Measurements from ENCODE around the gene DPH2. TPM values are rescaled to one million over a fixed set of nuclear protein-coding genes. Genes with fewer than 3 reads are reported as not detected.

DPH2 gene
- total RNA-seq, 2 experiments from 2014 or later, result 25.2 to 30.5 TPM

GRCh38 chr1:43956234-43956633 lies 13.6 kb upstream of the DPH2 start:
- ChIA-PET CTCF (interaction anchor here (0.6 to 1.3 kb wide), 4 partner anchors 21 to 402 kb away, joined by 3 to 4 read pairs (median 3); no protein-coding TSS in a partner anchor), POLR2A (interaction anchor here (0.7 kb wide), 1 partner anchor 9 kb away, joined by 14 read pairs; no protein-coding TSS in a partner anchor)
- intact Hi-C loops (cut with DNase I, micrococcal nuclease), result no loop called here

GRCh38 chr1:43957407-43958040 lies 12.3 kb upstream of the DPH2 start:
- POLR2A ChIA-PET, result no interaction called here
- no peak overlapping the region for H3K27ac Mint-ChIP-seq
- no peak overlapping the region for H3K4me3 Mint-ChIP-seq
- H3K4me1 Mint-ChIP-seq, result no peaks in the 10 kb centered on the region
- H3K27me3 Mint-ChIP-seq, result no peaks in the 10 kb centered on the region
- CTCF ChIA-PET, result interaction anchor here (0.7 kb wide), 1 partner anchor 439 kb away, joined by 4 read pairs; no protein-coding TSS in a partner anchor
- intact Hi-C loops (cut with DNase I, micrococcal nuclease), result no loop called here
- no peak for DNase-seq
- H3K36me3 Mint-ChIP-seq (ENCODE audit: low read depth), result peaks cover 10% of the 10 kb centered on the region
- H3K9me3 Mint-ChIP-seq (ENCODE audit: low read depth), result no peaks in the 10 kb centered on the region
- ATAC-seq, result no peak

More at GRCh38 chr1:43956234-43956633, 13.6 kb upstream of the DPH2 start:
- Mint-ChIP-seq H3K27ac (no peak overlapping the region), H3K4me1 (peaks cover 2% of the 10 kb centered on the region), H3K36me3 (ENCODE audit: low read depth) (peaks cover 10% of the 10 kb centered on the region), H3K27me3 (no peaks in the 10 kb centered on the region), H3K9me3 (ENCODE audit: low read depth) (no peaks in the 10 kb centered on the region), H3K4me3 (no peak overlapping the region)
- DNase-seq (no peak), ATAC-seq (no peak)

- intact Hi-C loops (cut with DNase I, micrococcal nuclease), result no loop called here
- Mint-ChIP-seq H3K4me1 (no peaks in the 10 kb centered on the region), H3K36me3 (ENCODE audit: low read depth) (peaks cover 10% of the 10 kb centered on the region), H3K9me3 (ENCODE audit: low read depth) (no peaks in the 10 kb centered on the region), H3K27ac (no peak overlapping the region), H3K4me3 (no peak overlapping the region), H3K27me3 (no peaks in the 10 kb centered on the region)
- no peak for DNase-seq
- CTCF ChIA-PET, result interaction anchor here (0.6 to 0.8 kb wide), 2 partner anchors 47 to 260 kb away, joined by 3 read pairs; no protein-coding TSS in a partner anchor
- ATAC-seq, result no peak
- POLR2A ChIA-PET, result interaction anchor here (0.6 kb wide), 1 partner anchor 96 kb away, joined by 4 read pairs; no protein-coding TSS in a partner anchor
These were observed 11.2 kb upstream of the DPH2 start for GRCh38 chr1:43958351-43959255.

- ATAC-seq (no peak), DNase-seq (no peak)
- Mint-ChIP-seq H3K4me1 (no peaks in the 10 kb centered on the region), H3K27me3 (no peaks in the 10 kb centered on the region), H3K4me3 (no peak overlapping the region), H3K9me3 (ENCODE audit: low read depth) (no peaks in the 10 kb centered on the region), H3K27ac (no peak overlapping the region), H3K36me3 (ENCODE audit: low read depth) (peaks cover 10% of the 10 kb centered on the region)
- intact Hi-C loops (cut with DNase I, micrococcal nuclease), result no loop called here
- ChIA-PET POLR2A (no interaction called here), CTCF (interaction anchor here (0.6 kb wide), 1 partner anchor 27 kb away, joined by 4 read pairs; no protein-coding TSS in a partner anchor)
These were observed 9.0 kb upstream of the DPH2 start for GRCh38 chr1:43960798-43961197.

GRCh38 chr1:43961692-43962091 lies 8.1 kb upstream of the DPH2 start:
- H3K9me3 Mint-ChIP-seq (ENCODE audit: low read depth), result no peaks in the 10 kb centered on the region
- ATAC-seq (no peak), DNase-seq (no peak)
- no peak overlapping the region for H3K27ac Mint-ChIP-seq
- POLR2A ChIA-PET, result no interaction called here
- H3K36me3 Mint-ChIP-seq (ENCODE audit: low read depth), result peaks cover 10% of the 10 kb centered on the region
- no peaks in the 10 kb centered on the region for H3K27me3 Mint-ChIP-seq
- H3K4me3 Mint-ChIP-seq, result no peak overlapping the region
- CTCF ChIA-PET, result interaction anchor here (0.6 kb wide), 1 partner anchor 1019 kb away, joined by 3 read pairs; no protein-coding TSS in a partner anchor
- no peaks in the 10 kb centered on the region for H3K4me1 Mint-ChIP-seq
- intact Hi-C loops (cut with DNase I, micrococcal nuclease), result no loop called here

- intact Hi-C loops (cut with DNase I, micrococcal nuclease), result no loop called here
- Mint-ChIP-seq H3K27me3 (no peaks in the 10 kb centered on the region), H3K4me3 (no peak overlapping the region), H3K4me1 (no peaks in the 10 kb centered on the region), H3K36me3 (ENCODE audit: low read depth) (peaks cover 6% of the 10 kb centered on the region), H3K27ac (no peak overlapping the region), H3K9me3 (ENCODE audit: low read depth) (no peaks in the 10 kb centered on the region)
- ChIA-PET CTCF (interaction anchor here (0.6 kb wide), 1 partner anchor 1020 kb away, joined by 3 read pairs; no protein-coding TSS in a partner anchor), POLR2A (no interaction called here)
- DNase-seq (no peak), ATAC-seq (no peak)
These were observed 7.5 kb upstream of the DPH2 start for GRCh38 chr1:43962324-43962723.

GRCh38 chr1:43963006-43963405 lies 6.8 kb upstream of the DPH2 start:
- ATAC-seq, result no peak
- no peak overlapping the region for H3K27ac Mint-ChIP-seq
- CTCF ChIA-PET, result no interaction called here
- no peaks in the 10 kb centered on the region for H3K9me3 Mint-ChIP-seq (ENCODE audit: low read depth)
- no peak for DNase-seq
- H3K4me3 Mint-ChIP-seq, result no peak overlapping the region
- intact Hi-C loops (cut with DNase I, micrococcal nuclease), result no loop called here
- H3K36me3 Mint-ChIP-seq (ENCODE audit: low read depth), result peaks cover 6% of the 10 kb centered on the region
- POLR2A ChIA-PET, result no interaction called here
- no peaks in the 10 kb centered on the region for H3K4me1 Mint-ChIP-seq
- no peaks in the 10 kb centered on the region for H3K27me3 Mint-ChIP-seq

- Mint-ChIP-seq H3K27me3 (no peaks in the 10 kb centered on the region), H3K36me3 (ENCODE audit: low read depth) (peaks cover 2% of the 10 kb centered on the region), H3K27ac (no peak overlapping the region), H3K4me3 (no peak overlapping the region), H3K9me3 (ENCODE audit: low read depth) (no peaks in the 10 kb centered on the region), H3K4me1 (no peaks in the 10 kb centered on the region)
- POLR2A ChIA-PET, result interaction anchor here (0.6 kb wide), 1 partner anchor 11 kb away, joined by 3 read pairs; the partner anchor contains the start of gene ATP6V0B
- intact Hi-C loops (cut with DNase I, micrococcal nuclease), result no loop called here
- CTCF ChIA-PET, result interaction anchor here (0.6 kb wide), 1 partner anchor 39 kb away, joined by 3 read pairs; no protein-coding TSS in a partner anchor
- no peak for DNase-seq
- ATAC-seq, result no peak
These were observed 5.9 kb upstream of the DPH2 start for GRCh38 chr1:43963890-43964289.

- intact Hi-C loops (cut with DNase I, micrococcal nuclease), result no loop called here
- CTCF ChIA-PET, result no interaction called here
- POLR2A ChIA-PET, result no interaction called here
These were observed 4.5 kb upstream of the DPH2 start for GRCh38 chr1:43965316-43965715.

GRCh38 chr1:43968348-43968948 lies 1.4 kb upstream of the DPH2 start:
- POLR2A ChIA-PET, result no interaction called here
- DNase-seq (peak; percentile 53), ATAC-seq (no peak)
- Mint-ChIP-seq H3K4me1 (peaks cover 15% of the 10 kb centered on the region), H3K27ac (no peak overlapping the region), H3K27me3 (no peaks in the 10 kb centered on the region), H3K9me3 (ENCODE audit: low read depth) (no peaks in the 10 kb centered on the region), H3K36me3 (ENCODE audit: low read depth) (peaks cover 23% of the 10 kb centered on the region), H3K4me3 (no peak overlapping the region)
- CTCF ChIA-PET, result interaction anchor here (0.5 to 1.8 kb wide), 2 partner anchors 22 to 839 kb away, joined by 3 to 5 read pairs; partner anchors contain the start of genes DYNLT4 and IPO13
- intact Hi-C loops (cut with DNase I, micrococcal nuclease), result no loop called here

More at GRCh38 chr1:43965316-43965715, 4.5 kb upstream of the DPH2 start:
- ATAC-seq (no peak), DNase-seq (no peak)
- peaks cover 6% of the 10 kb centered on the region for H3K4me1 Mint-ChIP-seq
- no peak overlapping the region for H3K4me3 Mint-ChIP-seq
- peaks cover 5% of the 10 kb centered on the region for H3K36me3 Mint-ChIP-seq (ENCODE audit: low read depth)
- H3K27me3 Mint-ChIP-seq, result no peaks in the 10 kb centered on the region
- no peak overlapping the region for H3K27ac Mint-ChIP-seq
- no peaks in the 10 kb centered on the region for H3K9me3 Mint-ChIP-seq (ENCODE audit: low read depth)

- DNase-seq (no peak), ATAC-seq (no peak)
- peak overlapping the region; percentile 86 for H3K4me3 Mint-ChIP-seq
- ChIA-PET POLR2A (interaction anchor here (0.6 kb wide), 1 partner anchor 74 kb away, joined by 3 read pairs; no protein-coding TSS in a partner anchor), CTCF (interaction anchor here (1.0 to 1.8 kb wide), 2 partner anchors 23 to 79 kb away, joined by 3 to 5 read pairs; partner anchors contain the start of gene IPO13)
- H3K27me3 Mint-ChIP-seq, result no peaks in the 10 kb centered on the region
- H3K4me1 Mint-ChIP-seq, result peaks cover 24% of the 10 kb centered on the region
- H3K27ac Mint-ChIP-seq, result no peak overlapping the region
- peaks cover 30% of the 10 kb centered on the region for H3K36me3 Mint-ChIP-seq (ENCODE audit: low read depth)
- no peaks in the 10 kb centered on the region for H3K9me3 Mint-ChIP-seq (ENCODE audit: low read depth)
- intact Hi-C loops (cut with DNase I, micrococcal nuclease), result loop anchor here (1.0 kb wide), 4 partner anchors 23 to 705 kb away; partner anchors contain the start of genes IPO13 (in 2 of the 2), ARMH1 (in 1 of the 2), ERI3 (in 1 of the 2) and TMEM53 (in 1 of the 2)
These were observed 429 bp upstream of the DPH2 start for GRCh38 chr1:43969416-43969745.

Measured in activated CD4-positive, alpha-beta T cell treated with anti-CD3 and anti-CD28 coated beads for 36 hours (primary cell).